ENCODE results near the gene YJEFN3.

Gene YJEFN3

DNA sequence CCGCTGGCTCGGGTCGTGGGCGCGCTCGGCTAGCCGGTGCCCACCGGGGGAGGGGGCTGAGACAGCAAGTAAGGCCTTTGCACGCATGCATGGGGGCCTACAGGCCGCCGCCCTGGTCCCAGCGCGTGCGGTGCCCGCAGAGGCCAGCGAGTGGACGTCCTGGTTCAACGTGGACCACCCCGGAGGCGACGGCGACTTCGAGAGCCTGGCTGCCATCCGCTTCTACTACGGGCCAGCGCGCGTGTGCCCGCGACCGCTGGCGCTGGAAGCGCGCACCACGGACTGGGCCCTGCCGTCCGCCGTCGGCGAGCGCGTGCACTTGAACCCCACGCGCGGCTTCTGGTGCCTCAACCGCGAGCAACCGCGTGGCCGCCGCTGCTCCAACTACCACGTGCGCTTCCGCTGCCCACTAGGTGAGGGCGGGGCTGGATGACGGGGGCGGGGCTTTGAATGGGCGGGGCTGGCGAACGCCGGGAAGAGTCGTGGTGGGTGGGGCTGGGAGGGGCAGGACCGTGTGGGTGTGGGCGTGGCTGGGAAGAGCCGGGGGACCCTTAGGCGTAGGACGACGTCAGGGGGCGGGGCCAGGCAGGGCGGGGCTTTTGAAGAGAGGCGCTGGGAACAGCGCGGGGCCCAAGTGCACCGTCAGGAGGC is 11.5 kb downstream of the YJEFN3 start:
- DNase-seq = peak; percentile 24 to 37

DNA sequence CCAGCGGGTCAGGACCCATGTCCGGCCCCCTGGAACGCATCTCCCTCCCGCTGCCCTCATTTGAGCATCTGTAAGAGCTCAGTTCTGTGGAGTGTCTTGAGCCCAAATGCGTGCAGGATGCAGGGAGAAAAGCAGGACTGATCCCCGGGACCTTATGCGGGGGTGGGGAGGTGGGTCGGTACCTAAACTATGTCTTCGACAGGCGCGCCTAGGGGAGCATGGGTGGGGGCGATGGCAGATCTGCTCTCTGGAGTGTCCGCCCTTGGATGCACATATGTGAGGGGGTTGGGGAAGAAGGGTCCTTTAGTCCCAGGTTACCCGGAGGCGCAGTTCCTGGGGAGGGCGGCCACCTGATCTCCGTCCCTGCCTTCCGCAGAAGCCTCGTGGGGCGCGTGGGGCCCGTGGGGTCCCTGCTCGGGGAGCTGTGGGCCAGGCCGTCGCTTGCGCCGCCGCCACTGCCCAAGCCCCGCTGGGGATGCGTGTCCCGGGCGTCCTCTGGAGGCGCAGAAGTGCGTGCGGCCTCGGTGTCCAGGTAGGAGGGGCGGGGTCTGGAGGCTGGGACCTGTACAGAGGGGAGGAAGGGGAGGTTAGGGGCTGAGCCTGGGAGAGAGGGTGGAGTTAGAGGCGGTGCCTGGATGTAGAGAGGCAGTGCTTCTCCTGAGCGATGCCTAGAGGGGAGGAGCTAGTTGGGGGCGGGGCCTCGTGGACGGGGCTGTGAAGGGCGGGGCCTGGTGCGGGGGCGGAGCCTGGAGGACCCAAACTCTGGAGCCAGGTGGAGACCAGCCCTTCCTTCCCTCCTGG is 12.2 kb downstream of the YJEFN3 start:
- DNase-seq = peak; percentile 71 to 76

DNA sequence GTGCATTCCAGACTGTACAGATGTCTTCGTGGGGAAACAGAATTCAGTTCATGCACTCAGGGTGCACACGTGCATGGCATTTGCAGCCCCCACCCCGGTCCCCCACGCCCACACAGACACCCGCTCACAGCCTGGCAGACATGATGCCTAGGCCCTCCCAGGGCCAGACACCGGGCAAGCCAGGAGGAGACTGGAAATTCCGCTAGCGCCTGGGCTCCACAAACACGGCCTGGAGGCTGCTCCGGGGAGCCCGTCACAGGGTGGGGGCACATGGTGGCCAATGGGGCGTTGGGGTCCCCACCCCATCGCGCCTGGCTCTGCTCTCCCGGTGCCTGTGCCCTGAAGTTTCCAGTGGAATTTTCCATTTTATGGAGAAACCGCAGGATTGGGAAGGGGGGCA is 12.9 kb downstream of the YJEFN3 start:
- no peak for DNase-seq

DNA sequence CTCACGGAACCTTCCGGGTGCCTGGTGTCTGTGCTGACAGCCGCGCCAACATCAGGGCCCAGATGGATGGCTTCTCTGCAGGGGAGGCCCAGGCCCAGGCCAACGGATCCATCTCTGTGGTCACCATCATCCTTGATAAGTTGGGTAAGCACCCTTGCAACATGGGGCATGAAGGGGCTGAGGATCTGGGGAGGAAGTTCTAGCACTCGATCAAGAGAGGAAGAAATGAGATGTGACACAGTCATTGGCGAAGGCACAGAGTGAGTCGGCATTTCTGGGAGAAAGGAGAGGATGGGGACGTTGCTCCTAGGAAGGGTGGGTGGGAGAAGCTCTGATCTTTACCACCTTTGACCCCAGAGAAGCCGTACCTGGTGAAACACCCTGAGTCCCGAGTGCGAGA is 13.8 kb downstream of the YJEFN3 start:
- no peak for DNase-seq

DNA sequence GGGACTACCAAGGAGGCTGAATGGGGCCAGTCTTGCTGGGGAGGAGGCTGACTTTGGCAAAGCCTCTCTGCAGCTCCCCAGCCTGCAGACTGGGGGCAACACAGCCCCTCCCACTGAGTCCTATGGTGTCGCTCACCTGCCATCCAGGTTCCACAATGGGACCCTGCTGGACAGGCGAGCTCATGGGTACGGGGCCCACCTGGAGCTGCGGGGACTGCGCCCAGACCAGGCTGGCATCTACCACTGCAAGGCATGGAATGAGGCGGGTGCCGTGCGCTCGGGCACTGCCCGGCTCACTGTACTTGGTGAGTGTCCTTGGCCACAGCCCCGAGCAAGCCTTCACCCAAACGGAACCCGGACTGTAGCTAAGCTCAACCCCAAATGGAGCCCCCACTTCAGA is 14.4 kb downstream of the YJEFN3 start:
- DNase-seq = no peak

DNA sequence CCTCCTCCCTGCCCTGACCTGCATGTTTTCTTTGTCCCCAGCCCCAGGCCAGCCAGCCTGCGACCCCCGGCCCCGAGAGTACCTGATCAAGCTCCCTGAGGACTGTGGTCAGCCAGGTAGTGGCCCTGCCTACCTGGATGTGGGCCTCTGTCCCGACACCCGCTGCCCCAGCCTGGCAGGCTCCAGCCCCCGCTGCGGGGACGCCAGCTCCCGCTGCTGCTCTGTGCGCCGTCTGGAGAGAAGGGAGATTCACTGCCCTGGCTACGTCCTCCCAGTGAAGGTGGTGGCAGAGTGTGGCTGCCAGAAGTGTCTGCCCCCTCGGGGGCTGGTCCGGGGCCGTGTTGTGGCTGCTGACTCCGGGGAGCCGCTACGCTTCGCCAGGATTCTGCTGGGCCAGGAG is 14.9 kb downstream of the YJEFN3 start:
- DNase-seq = no peak

DNA sequence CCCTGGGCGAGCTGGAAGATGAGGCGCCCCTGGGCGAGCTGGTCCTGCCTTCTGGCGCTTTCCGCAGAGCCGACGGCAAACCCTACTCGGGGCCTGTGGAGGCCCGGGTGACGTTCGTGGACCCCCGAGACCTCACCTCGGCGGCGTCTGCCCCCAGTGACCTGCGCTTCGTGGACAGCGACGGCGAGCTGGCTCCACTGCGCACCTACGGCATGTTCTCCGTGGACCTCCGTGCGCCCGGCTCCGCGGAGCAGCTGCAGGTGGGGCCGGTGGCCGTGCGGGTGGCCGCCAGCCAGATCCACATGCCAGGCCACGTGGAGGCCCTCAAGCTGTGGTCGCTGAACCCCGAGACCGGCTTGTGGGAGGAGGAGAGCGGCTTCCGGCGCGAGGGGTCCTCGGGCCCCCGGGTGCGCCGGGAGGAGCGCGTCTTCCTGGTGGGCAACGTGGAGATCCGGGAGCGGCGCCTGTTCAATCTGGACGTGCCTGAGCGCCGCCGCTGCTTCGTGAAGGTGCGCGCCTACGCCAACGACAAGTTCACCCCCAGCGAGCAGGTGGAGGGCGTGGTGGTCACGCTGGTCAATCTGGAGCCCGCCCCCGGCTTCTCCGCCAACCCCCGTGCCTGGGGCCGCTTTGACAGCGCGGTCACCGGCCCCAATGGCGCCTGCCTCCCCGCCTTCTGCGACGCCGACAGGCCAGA is 15.7 kb downstream of the YJEFN3 start:
- no peak for DNase-seq

DNA sequence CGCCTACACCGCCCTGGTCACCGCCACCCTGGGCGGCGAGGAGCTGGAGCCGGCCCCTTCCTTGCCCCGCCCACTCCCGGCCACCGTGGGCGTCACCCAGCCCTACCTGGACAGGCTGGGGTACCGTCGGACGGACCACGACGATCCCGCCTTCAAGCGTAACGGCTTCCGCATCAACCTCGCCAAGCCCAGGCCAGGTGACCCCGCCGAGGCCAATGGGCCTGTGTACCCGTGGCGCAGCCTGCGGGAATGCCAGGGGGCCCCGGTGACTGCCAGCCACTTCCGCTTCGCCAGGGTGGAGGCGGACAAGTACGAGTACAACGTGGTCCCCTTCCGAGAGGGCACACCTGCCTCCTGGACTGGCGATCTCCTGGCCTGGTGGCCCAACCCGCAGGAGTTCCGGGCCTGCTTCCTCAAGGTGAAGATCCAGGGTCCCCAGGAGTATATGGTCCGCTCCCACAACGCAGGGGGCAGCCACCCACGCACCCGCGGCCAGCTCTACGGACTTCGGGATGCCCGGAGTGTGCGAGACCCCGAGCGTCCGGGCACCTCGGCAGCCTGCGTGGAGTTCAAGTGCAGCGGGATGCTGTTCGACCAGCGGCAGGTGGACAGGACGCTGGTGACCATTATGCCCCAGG is 16.4 kb downstream of the YJEFN3 start:
- DNase-seq = no peak

DNA sequence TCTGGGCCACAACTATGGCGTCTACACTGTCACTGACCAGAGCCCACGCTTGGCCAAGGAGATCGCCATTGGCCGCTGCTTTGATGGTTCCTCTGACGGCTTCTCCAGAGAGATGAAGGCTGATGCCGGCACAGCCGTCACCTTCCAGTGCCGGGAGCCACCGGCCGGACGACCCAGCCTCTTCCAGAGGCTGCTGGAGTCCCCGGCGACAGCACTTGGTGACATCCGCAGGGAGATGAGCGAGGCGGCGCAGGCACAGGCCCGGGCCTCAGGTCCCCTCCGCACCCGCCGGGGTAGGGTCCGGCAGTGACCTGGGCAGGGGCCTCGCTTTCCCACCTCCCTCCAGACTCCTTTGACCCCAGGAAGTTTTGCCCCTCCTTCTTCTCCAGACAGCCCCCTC is 17.0 kb downstream of the YJEFN3 start:
- no peak for DNase-seq

DNA sequence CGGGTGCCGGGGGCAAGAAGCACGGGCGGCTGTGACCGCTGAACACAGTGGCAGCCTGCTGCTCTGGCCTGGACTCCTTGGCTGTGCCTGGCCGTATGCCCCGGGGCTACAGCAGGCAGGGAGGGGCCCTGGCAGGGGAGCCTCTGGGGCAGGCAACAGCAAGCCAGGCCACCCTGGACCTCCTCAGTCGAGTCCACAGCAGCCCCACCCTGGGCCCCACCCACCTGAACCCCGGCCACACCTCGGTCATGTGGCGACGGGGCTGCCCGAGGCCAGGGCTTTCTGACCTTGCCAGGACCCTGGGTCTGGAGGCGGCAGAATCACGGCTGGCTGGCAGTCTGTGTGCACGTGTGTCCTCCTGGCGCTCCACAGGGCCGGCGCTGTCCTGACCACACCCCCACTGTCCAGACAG is 18.0 kb downstream of the YJEFN3 start:
- DNase-seq = no peak

DNA sequence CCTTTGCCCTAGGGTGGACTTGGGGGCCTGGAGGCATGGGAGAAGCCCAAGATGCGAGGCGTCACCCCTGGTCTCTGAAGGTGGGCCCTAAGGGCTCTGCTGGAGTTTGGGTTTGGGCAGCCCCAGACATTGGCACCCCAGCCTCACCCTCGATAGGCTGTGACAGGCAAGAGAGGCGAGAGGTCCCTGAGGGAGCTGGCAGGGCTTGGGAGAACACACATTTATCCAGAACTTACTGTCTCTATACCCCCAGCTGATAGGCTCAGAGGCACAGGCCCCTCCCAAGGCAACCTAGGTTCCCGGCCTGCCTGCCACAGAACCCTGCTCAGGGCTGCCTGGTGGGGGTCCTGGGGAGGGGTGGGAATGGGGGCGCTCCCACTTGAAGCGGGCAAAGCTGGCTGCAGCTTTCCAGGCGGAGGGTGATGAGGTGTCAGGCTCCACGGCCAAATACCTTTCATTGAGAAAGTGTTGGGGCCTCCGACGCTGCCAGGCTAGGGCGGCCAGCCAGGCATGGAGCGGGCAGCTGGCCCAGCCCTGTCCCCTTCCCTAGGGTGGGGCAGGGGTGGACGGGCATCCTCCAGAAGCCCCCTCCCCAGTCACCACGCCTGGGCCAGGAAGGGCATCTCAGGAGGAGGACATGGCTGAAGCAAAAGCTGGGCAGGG is 19.1 kb downstream of the YJEFN3 start:
- DNase-seq = no peak

DNA sequence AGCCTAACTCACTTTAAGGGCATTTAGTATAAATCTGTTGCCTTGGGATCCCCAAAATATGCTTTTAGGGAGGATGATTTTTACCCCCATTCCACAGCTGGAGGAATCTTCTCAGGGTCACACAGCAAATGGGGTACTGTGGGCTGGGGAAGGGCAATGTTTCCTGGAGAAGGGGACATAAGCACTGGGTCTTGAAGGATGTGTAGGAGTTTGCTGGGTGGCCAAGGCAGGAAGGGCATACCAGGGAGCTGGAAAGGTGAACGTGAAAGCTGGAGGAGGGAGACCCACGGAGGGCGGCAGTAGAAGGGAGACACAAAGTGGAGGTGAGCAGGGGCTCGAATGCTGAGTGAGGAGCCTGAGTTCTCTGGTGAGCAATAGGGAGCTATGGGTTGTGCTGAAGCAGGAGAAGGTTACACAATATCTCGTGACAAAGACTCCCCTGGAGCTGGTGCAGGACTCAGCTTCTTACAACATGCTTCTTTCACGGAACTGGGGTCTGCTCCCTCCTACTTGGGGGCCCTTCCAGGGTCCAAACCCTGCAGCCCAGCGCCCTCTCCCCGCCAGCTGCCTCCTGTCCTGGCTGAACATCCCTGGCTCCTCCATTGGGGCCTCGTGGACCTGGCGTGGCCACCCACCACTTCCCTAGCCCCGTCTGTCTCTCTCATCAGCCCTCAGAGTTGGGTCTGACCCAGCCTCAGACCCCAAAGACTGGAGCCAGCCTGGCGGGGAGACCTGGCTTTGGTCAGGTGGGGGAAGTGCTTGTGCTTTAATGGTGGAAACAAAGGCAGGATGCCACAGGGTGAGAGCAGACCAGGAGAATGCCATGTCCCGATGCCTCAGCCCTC is 20.4 kb downstream of the YJEFN3 start:
- no peak for DNase-seq

DNA sequence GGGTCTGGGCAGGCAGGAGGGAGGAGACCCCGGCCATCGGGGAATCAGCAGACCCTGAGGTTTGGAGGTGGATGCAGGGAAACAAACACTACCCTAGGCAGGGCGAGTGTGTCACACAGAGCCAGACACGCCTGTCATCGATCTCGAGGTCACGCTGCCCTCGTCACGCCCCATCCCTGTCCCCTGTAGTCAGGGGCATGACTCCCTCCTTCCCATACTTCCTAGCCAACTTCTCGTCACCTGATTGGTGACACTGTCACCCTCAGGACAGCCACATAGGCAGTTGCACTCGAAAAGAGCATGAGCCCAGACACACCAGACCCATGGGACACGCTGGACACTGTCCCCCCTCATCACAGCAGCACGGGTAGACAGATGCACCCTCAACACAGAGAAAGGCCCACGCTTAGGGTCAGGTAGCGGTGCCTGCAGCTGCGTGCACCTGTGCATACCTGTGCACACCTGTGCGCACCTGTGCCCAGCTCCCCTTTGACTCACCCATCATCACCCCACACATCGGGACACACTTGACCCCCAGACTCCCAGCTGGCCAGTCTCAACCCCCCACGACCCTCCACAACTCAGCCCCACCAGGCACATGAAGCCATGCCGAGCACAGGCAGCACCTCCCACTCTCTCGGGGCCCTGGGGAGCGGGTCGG is 21.2 kb downstream of the YJEFN3 start:
- no peak for DNase-seq

DNA sequence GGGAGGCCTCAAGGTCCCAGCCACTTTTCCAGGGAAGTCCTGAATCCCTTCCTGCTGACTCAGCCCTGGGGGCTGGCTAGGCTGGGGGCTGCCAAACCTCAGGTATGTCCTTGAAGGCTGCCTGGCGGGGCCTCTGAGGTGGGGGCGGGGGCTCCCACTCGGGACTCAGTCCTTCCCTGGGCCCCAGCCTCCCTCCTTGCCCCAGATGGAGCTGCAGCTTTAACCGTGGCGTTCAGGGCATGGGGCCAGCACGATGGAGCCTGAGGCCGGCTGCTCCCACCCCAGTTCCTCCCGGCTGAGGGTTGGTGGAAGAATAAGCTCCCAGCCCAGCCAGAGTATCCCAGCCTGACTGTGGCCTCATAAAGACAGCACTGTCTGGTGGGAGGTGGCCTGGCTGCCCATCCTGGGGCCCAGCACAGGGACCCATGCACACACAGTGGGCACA is 21.8 kb downstream of the YJEFN3 start:
- no peak for DNase-seq

DNA sequence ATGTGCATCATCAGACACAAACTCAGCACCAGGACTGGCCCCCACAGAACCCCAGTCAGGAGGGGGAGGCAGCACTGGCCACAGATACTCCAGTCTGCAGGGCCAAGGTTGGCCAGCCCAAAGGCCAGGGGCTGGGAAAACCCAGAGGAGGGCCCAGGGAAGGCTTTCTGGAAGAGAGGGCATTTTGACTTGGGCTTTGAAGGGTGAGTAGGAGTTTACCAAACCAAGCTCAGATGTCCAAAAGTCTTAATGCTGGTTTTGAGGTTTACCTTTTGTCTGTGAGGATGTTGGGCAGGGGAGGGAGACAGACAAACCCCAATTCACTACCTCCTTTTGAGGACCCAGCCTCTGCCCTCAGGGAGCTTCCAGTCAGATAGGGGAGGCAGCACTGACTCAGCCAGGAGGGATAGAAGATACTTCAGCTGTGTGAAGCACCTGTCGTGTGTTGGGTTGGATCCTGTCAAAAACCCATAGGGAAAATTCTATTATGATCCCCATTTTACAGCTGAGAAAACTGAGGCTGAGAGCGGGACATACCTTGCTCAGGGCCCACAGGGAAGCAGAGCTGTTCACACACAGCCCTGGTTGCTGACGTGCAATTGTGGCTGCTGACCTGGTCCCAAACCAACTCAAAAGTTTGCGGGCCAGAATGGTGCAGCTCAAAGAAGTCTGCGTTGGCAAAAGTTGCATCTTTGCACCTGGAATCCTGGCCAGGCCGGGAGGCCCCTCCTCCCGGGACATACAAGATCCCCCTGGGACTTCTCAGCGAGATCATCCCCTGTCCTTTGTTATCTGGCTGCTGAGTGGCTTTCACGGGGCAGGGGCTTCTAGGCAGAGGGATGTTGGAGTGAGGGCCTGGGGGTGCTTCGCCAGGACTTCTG is 22.5 kb downstream of the YJEFN3 start:
- DNase-seq = no peak

DNA sequence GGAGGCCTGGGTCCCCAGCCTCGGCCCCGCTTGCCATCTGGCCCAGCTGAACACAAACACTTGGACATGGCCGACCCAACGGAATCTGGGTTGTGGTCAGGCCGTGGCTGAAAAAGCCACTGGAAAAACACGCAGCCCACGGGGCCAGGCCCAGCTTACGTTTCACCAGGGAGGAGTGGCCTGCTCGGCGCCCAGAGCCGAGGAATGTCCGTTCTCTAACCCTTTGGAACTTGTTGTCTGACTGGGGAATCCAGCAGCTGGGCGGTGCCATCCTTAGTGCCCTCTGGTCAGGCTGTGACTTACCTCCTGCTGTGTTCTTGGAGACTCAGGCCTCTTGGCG is 23.1 kb downstream of the YJEFN3 start:
- no peak for DNase-seq

DNA sequence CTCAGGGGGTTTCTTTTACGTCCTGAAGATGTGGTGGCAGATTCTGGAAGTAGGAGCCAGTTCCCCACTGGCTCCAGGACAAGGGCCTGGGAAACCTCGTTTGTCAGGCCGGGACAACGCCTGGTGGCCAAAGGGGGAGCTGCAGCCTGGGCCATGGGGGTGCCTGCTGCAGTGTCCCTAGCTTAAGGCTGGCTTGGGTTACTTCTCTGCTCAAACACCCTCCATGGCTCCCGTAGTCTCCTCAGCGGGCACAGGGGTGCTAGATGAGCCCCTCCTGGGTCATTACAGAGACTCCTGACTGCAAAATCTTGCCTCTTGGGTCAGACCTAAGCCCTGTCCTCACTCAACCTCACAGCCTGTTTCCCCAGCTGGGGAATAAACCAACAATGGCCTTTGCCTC is 24.1 kb downstream of the YJEFN3 start:
- no peak for DNase-seq

DNA sequence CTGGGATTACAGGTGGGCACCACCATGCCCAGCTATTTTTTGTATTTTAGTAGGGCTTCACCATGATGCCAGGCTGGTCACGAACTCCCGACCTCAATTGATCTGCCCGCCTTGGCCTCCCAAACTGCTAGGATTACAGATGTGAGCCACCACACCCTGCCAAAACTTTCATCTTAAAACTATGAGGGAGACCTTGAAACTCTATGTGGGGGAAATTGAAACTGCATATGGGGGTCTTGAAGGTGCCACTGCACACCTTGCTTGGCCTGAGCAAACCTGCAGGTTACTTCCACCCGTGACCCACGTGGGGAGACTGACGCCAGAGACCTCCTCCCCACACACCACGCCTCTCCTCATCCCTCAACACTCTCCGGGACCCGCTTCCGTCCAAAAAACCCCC is 25.0 kb downstream of the YJEFN3 start:
- no peak for DNase-seq

DNA sequence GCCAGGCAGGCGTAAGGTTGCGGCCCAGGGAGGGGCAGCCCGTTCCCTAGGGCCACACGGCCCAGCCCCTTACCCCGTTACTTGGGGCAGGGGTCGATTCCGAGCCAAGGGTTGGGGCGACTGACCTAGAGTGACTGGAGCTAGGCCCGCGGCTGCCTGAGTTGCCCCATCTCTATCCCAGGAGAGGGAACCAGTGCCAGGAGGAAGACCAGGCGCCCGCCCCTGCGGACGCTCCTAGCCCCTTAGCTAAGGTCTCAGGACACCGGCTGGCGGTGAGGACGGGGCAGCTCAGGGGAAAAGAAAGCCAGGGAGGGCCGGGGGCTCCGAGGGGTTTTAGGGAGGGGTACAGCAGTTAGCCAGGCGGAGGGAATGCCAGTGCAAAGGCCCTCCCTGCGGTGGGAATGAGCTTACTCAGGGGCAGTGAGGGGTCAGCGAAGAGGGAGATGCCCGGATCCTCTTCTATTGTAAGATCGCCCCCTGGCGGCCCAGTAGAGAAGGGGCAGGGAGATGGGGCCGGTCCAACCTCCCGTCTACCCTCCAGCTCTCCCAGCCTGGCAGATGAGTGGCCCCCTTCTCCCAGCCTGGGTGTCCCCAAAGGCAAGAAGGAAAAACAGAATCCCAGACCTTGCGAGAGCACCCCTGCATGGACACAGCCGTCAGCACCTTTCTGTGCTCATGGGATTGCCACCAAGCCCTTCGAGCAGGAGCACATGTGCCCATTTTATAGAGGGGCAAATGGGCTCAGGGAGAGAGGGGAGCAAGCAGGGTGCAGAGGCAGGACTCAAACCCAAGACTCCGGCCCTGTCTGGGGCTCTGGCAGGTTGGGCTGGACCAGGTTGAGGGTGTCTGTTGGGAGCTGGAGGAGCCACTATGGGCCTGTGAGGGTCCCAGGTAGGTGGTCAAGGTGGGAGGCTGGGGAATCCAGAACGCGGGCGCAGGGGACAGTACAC is 25.6 kb downstream of the YJEFN3 start:
- peak in 1 of 2 experiments; percentile 20 for DNase-seq
